HepG2 (cell line): ENCODE measurements around the gene ARL5A. TPM values are rescaled to one million over a fixed set of nuclear protein-coding genes. Genes with fewer than 3 reads are reported as not detected.

Experiments used
- ATAC-seq: fragments of 200-7000 bp; cut with Tn5 transposase; 3 replicates; pipeline ENCODE4 v1.9.1; 2020; ENCODE audit warnings: mild to moderate bottlenecking, moderate library complexity
- BruUV-seq: library from RNA; stranded (reverse); fragments of 400-500 nt; replicated peaks from 2 replicates; lab custom pipeline; 2021; lab: Mats Ljungman, UMichigan
- CTCF ChIA-PET: fragments of 300-600 bp; formaldehyde crosslinking; extraction: SDS; loops from one replicate; lab custom pipeline; 2021; ENCODE audit warnings: low total read pairs, inconsistent platforms, low intra/inter-chr PET ratio; lab: Yijun Ruan, JAX
- POLR2A ChIA-PET: fragments of 350-600 bp; sonication (Branson Sonifier 250); formaldehyde crosslinking; loops from one replicate; lab custom pipeline; 2020; ENCODE audit warnings: antibody characterized with exemption, inconsistent platforms; lab: Yijun Ruan, JAX
- DNase-seq: peaks from one replicate; pipeline ENCODE4 v3.0.0-alpha.2; 2015; ENCODE audit warnings: low spot score
- FAIRE-seq: peaks from 3 replicates; lab custom pipeline; 2011; peaks lifted over from hg19 to GRCh38; lab: Jason Lieb, UNC
- H2AFZ ChIP-seq: one replicate; pipeline ENCODE4 v1.6.1; 2011; ENCODE audit warnings: low read length, inconsistent platforms
- H3K27ac ChIP-seq: fragments of 300-600 bp; 3 replicates; pipeline ENCODE4 v1.8.0; 2011; ENCODE audit warnings: mixed run types, mild to moderate bottlenecking, mixed read lengths, low read length, inconsistent platforms; ENCODE audit not compliant: insufficient read depth; ENCODE audit errors: extremely low read length
- H3K27me3 ChIP-seq, 2 experiments: fragments of 200-600 bp in 1 of 2; 2 replicates in 1 of 2; 3 replicates in 1 of 2; pipeline versions ENCODE4 v1.6.0 to v1.8.0; 2011; ENCODE audit warnings: low read length in 2 of 2, mild to moderate bottlenecking in 2 of 2, moderate library complexity in 2 of 2, inconsistent platforms in 1 of 2; ENCODE audit not compliant: insufficient read depth in 2 of 2, control insufficient read depth in 1 of 2
- H3K36me3 ChIP-seq, 2 experiments: fragments of 200-600 bp in 1 of 2; replicated peaks in 1 of 2; 2 replicates in 1 of 2; 3 replicates in 1 of 2; pipeline versions ENCODE4 v1.5.1 to v1.8.0; 2011; ENCODE audit warnings: low read length in 2 of 2, inconsistent platforms in 1 of 2; ENCODE audit not compliant: insufficient read depth in 2 of 2, control insufficient read depth in 1 of 2
- H3K4me1 ChIP-seq: 2 replicates; pipeline ENCODE4 v1.5.1; 2012; ENCODE audit warnings: low read length, inconsistent platforms; ENCODE audit not compliant: insufficient read depth
- H3K4me2 ChIP-seq: 2 replicates; pipeline ENCODE4 v1.6.0; 2011; ENCODE audit warnings: low read depth, low read length, inconsistent platforms
- H3K4me3 ChIP-seq, 3 experiments: fragments of 200-600 bp in 1 of 3; sonication (generic), shearing (Covaris generic) in 1 of 3; replicated peaks in 1 of 3; 2 replicates each; pipeline ENCODE4 v1.5.1; 2011 to 2016; ENCODE audit warnings: low read length in 3 of 3, inconsistent platforms in 2 of 3, low read depth in 2 of 3, mild to moderate bottlenecking in 2 of 3, control low read depth in 1 of 3, mixed read lengths in 1 of 3; ENCODE audit not compliant: insufficient read depth in 1 of 3
- H3K79me2 ChIP-seq: one replicate; pipeline ENCODE4 v1.6.1; 2011; ENCODE audit warnings: low read length, inconsistent platforms; ENCODE audit not compliant: insufficient read depth
- H3K9ac ChIP-seq: 2 replicates; pipeline ENCODE4 v1.6.0; 2011; ENCODE audit warnings: mild to moderate bottlenecking, low read depth, low read length, inconsistent platforms; ENCODE audit not compliant: insufficient read depth
- H3K9me3 ChIP-seq: 2 replicates; pipeline ENCODE4 v1.5.1; 2012; ENCODE audit warnings: mild to moderate bottlenecking, low read length
- H4K20me1 ChIP-seq: 2 replicates; pipeline ENCODE4 v1.6.0; 2011; ENCODE audit warnings: inconsistent platforms, mild to moderate bottlenecking, low read length, moderate library complexity; ENCODE audit not compliant: insufficient read depth
- ARID3A ChIP-seq: IDR thresholded peaks from 2 replicates; pipeline ENCODE4 v1.6.1; 2012; ENCODE audit warnings: low read depth, low read length, improper control_type of control experiment
- EED ChIP-seq: sonication (generic); formaldehyde crosslinking; IDR thresholded peaks from 2 replicates; pipeline ENCODE4 v1.5.0; 2020; ENCODE audit warnings: mild to moderate bottlenecking, missing genetic modification reagents
- GZF1 ChIP-seq: sonication (generic); formaldehyde crosslinking; IDR thresholded peaks from 2 replicates; pipeline ENCODE4 v1.5.1; 2020; ENCODE audit warnings: mild to moderate bottlenecking, missing genetic modification reagents
- HDAC1 ChIP-seq: sonication (generic); formaldehyde crosslinking; IDR thresholded peaks from 2 replicates; pipeline ENCODE4 v1.5.1; 2020; ENCODE audit warnings: mild to moderate bottlenecking, missing genetic modification reagents
- HIC2 ChIP-seq: sonication (generic); formaldehyde crosslinking; IDR thresholded peaks from 2 replicates; pipeline ENCODE4 v1.9.0; 2022; ENCODE audit warnings: low read depth, missing genetic modification reagents
- HNRNPK ChIP-seq: fragments of 200-400 bp; formaldehyde crosslinking; IDR thresholded peaks from 2 replicates; pipeline ENCODE4 v1.6.1; 2018; ENCODE audit warnings: low read length, low read depth, moderate library complexity, mild to moderate bottlenecking; ENCODE audit not compliant: poor library complexity, severe bottlenecking
- KLF16 ChIP-seq, 2 experiments: sonication (generic) in 1 of 2; formaldehyde crosslinking in 1 of 2; IDR thresholded peaks; 2 replicates each; pipeline versions ENCODE4 v1.6.1 to v1.8.0; 2016 to 2023; ENCODE audit warnings: missing genetic modification reagents in 2 of 2, missing compliant biosample characterization in 1 of 2
- MLLT10 ChIP-seq: sonication (generic); formaldehyde crosslinking; IDR thresholded peaks from 2 replicates; pipeline ENCODE4 v1.4.0; 2020; ENCODE audit warnings: missing genetic modification reagents
- NR2C2 ChIP-seq: sonication (generic); formaldehyde crosslinking; IDR thresholded peaks from 2 replicates; pipeline ENCODE4 v1.4.0; 2020; ENCODE audit warnings: missing genetic modification reagents, mild to moderate bottlenecking, moderate library complexity, borderline replicate concordance
- SALL2 ChIP-seq: sonication (generic); formaldehyde crosslinking; IDR thresholded peaks from 2 replicates; pipeline ENCODE4 v1.8.1; 2023; ENCODE audit warnings: mild to moderate bottlenecking, missing genetic modification reagents, inconsistent platforms
- SIX4 ChIP-seq: sonication (generic); formaldehyde crosslinking; IDR thresholded peaks from 2 replicates; pipeline ENCODE4 v1.4.0; 2020; ENCODE audit warnings: missing genetic modification reagents
- SRY ChIP-seq: sonication (generic); formaldehyde crosslinking; IDR thresholded peaks from 2 replicates; pipeline ENCODE4 v1.8.0; 2022; ENCODE audit warnings: mild to moderate bottlenecking, missing genetic modification reagents
- TCF7L2 ChIP-seq: IDR thresholded peaks from 2 replicates; pipeline ENCODE4 v1.6.1; 2011; ENCODE audit warnings: mild to moderate bottlenecking, low read depth, low read length, moderate library complexity
- THRA ChIP-seq: sonication (generic); formaldehyde crosslinking; IDR thresholded peaks from 2 replicates; pipeline ENCODE4 v1.4.0; 2020; ENCODE audit warnings: missing genetic modification reagents, borderline replicate concordance
- ZNF446 ChIP-seq: sonication (generic); formaldehyde crosslinking; IDR thresholded peaks from 2 replicates; pipeline ENCODE4 v1.5.0; 2020; ENCODE audit warnings: mild to moderate bottlenecking, missing genetic modification reagents
- ZNF7 ChIP-seq: IDR thresholded peaks from 2 replicates; pipeline ENCODE4 v1.6.1; 2016; ENCODE audit warnings: missing biosample characterization, missing genetic modification reagents
- ZNF704 ChIP-seq: sonication (generic); formaldehyde crosslinking; IDR thresholded peaks from 2 replicates; pipeline ENCODE4 v1.8.1; 2023; ENCODE audit warnings: mild to moderate bottlenecking, inconsistent platforms, moderate library complexity, missing genetic modification reagents, borderline replicate concordance
- ZNF761 ChIP-seq: sonication (generic); formaldehyde crosslinking; conservative IDR thresholded peaks from 2 replicates; pipeline ENCODE4 v1.4.0; 2020; ENCODE audit warnings: mild to moderate bottlenecking, missing genetic modification reagents
- ZNF816 ChIP-seq: sonication (generic); formaldehyde crosslinking; IDR thresholded peaks from 2 replicates; pipeline ENCODE4 v1.8.0; 2022; ENCODE audit warnings: missing genetic modification reagents, mild to moderate bottlenecking, borderline replicate concordance
- ZSCAN21 ChIP-seq: sonication (generic); formaldehyde crosslinking; IDR thresholded peaks from 2 replicates; pipeline ENCODE4 v1.8.0; 2022; ENCODE audit warnings: mild to moderate bottlenecking, missing genetic modification reagents, moderate library complexity, borderline replicate concordance
- WGBS: methylation state at CpG from one replicate; pipeline ENCODE4 v1.1.6; 2017; ENCODE audit warnings: low lambda C conversion rate; 5-methylcytosine and 5-hydroxymethylcytosine counted together
- in situ Hi-C: cut with HindIII; loops from 2 replicates; pipeline ENCODE4 v1.10.0; 2017; ENCODE audit warnings: low pct_unique_long_range_greater_than_20kb; ENCODE audit not compliant: extremely low pct_ligation_motif_present
- intact Hi-C: fragments of 100-400 bp; cut with micrococcal nuclease; formaldehyde crosslinking; loops from one replicate; pipeline ENCODE4 v1.10.0; 2022; ENCODE audit not compliant: unreplicated experiment
- polyA plus RNA-seq, 8 experiments: library from polyadenylated mRNA; depleted of rRNA in 3 of 8; stranded (reverse) in 7 of 8; unstranded in 1 of 8; fragments of >200 nt; fragmentation: Illumina TruSeq in 4 of 8; extraction: Trizol in 4 of 8; gene quantifications; 2 replicates each; pipeline versions ENCODE4 v1.2.1 to v1.2.3, GENCODE V29; 2011 to 2016; ENCODE audit warnings: low read depth in 4 of 8, missing spikeins in 1 of 8, mixed read lengths in 1 of 8; ENCODE audit not compliant: insufficient read depth in 1 of 8
- total RNA-seq, 5 experiments: library from RNA; depleted of rRNA; stranded (reverse); fragments of >200 nt; fragmentation: Illumina TruSeq; extraction: Trizol; gene quantifications; 2 replicates each; pipeline ENCODE4 v1.2.3, GENCODE V29; 2016; ENCODE audit warnings: low read depth in 1 of 5

Gene ARL5A
- total and polyA plus RNA-seq, 2 of the 13 experiments (the other 11 are each of a cell fraction or from before 2014, with no cell fraction given) = 47.5 to 149 TPM

- Histone ChIP-seq H3K4me1 (no peaks in the 10 kb centered on the region), H3K79me2 (no peaks in the 10 kb centered on the region), H3K27ac (no peak overlapping the region), H2AFZ (no peak overlapping the region), H3K4me3 (no peak overlapping the region), H3K9ac (no peak overlapping the region), H3K4me2 (no peak overlapping the region), H3K9me3 (no peaks in the 10 kb centered on the region), H3K36me3 (no peaks in the 10 kb centered on the region), H4K20me1 (no peaks in the 10 kb centered on the region), H3K27me3 (no peaks in the 10 kb centered on the region)
- no peak for TF ChIP-seq ZNF7 (CRISPR knock-in tag)
- no peak for TF ChIP-seq MLLT10 (CRISPR knock-in tag)
- TF ChIP-seq TCF7L2 = no peak
- no peak for TF ChIP-seq ZSCAN21 (CRISPR knock-in tag)
- TF ChIP-seq ZNF446 (CRISPR knock-in tag) = no peak
- TF ChIP-seq KLF16 (CRISPR knock-in tag; IDR thresholded peaks at IDR 0.05) = no peak
- no peak for TF ChIP-seq HNRNPK
- no peak for TF ChIP-seq THRA (CRISPR knock-in tag)
- TF ChIP-seq EED = no peak
- no peak for TF ChIP-seq SRY (CRISPR knock-in tag)
- no peak for TF ChIP-seq ARID3A
- TF ChIP-seq GZF1 (CRISPR knock-in tag) = no peak
- no peak for TF ChIP-seq SALL2 (CRISPR knock-in tag)
- TF ChIP-seq ZNF816 = no peak
- TF ChIP-seq ZNF704 (CRISPR knock-in tag) = no peak
- no peak for TF ChIP-seq HIC2 (CRISPR knock-in tag)
- no peak for TF ChIP-seq SIX4 (CRISPR knock-in tag)
- no peak for TF ChIP-seq NR2C2 (CRISPR knock-in tag)
- TF ChIP-seq ZNF761 = no peak
- TF ChIP-seq HDAC1 (CRISPR knock-in tag) = no peak
- ChIA-PET POLR2A (no interaction called here), CTCF (interaction anchor here (1.5 kb wide), 1 partner anchor 251 kb away, joined by 3 read pairs; no protein-coding TSS in a partner anchor)
- DNase-seq (no peak), ATAC-seq (no peak), FAIRE-seq (no peak)
- in situ Hi-C loops (no loop called here), intact Hi-C loops (no loop called here)
- BruUV-seq = no TSS peak
- 97% methylated on average over 3 of the region's 3 CpGs for WGBS
These were observed 53.7 kb downstream of the ARL5A start for GRCh38 chr2:151774506-151774905.
